ENCODE results near the gene HOXD4. TPM values are rescaled to one million over a fixed set of nuclear protein-coding genes. Genes with fewer than 3 reads are reported as not detected.

The HOXD4 gene
- total RNA-seq, 1 donor from 2014 or later: not detected

DNA sequence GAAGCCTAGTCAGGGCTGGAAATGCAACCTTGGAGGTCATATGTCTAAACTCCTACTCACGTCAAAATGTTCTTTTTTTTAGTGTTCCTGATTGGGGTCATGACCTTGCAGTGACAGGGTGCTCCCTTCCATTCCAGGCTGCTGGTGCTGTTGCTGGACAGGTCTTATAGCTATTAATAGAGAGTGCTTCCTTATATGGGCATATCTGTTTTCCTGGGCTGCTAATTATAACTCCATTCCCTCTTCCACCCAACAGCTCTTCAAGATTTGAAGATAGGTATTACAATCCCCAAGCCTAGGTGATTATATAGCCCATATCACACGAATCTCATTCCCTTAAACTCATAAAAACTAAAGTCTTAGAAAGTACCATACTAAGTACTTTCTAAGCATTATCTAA is 18.4 kb downstream of the HOXD4 start:
- Mint-ChIP-seq H3K27me3 (ENCODE audit: unreplicated experiment) (peaks cover 37% of the 10 kb centered on the region), H3K4me1 (ENCODE audit: low read depth, unreplicated experiment) (peaks cover 7% of the 10 kb centered on the region), H3K36me3 (ENCODE audit: unreplicated experiment) (peaks cover 5% of the 10 kb centered on the region), H3K4me3 (ENCODE audit: unreplicated experiment) (no peak overlapping the region), H3K27ac (ENCODE audit: unreplicated experiment) (no peak overlapping the region), H3K9me3 (ENCODE audit: unreplicated experiment) (peaks cover 11% of the 10 kb centered on the region)
- DNase-seq: no peak
- TF ChIP-seq, protein P1, sequence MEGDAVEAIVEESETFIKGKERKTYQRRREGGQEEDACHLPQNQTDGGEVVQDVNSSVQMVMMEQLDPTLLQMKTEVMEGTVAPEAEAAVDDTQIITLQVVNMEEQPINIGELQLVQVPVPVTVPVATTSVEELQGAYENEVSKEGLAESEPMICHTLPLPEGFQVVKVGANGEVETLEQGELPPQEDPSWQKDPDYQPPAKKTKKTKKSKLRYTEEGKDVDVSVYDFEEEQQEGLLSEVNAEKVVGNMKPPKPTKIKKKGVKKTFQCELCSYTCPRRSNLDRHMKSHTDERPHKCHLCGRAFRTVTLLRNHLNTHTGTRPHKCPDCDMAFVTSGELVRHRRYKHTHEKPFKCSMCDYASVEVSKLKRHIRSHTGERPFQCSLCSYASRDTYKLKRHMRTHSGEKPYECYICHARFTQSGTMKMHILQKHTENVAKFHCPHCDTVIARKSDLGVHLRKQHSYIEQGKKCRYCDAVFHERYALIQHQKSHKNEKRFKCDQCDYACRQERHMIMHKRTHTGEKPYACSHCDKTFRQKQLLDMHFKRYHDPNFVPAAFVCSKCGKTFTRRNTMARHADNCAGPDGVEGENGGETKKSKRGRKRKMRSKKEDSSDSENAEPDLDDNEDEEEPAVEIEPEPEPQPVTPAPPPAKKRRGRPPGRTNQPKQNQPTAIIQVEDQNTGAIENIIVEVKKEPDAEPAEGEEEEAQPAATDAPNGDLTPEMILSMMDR (IDR thresholded peaks at IDR 0.05; ENCODE audit: partially characterized antibody, unreplicated experiment): no peak

- peaks cover 11% of the 10 kb centered on the region for H3K9me3 Mint-ChIP-seq (ENCODE audit: unreplicated experiment)
- no peak overlapping the region for H3K27ac Mint-ChIP-seq (ENCODE audit: unreplicated experiment)
- TF ChIP-seq, protein P1 (IDR thresholded peaks at IDR 0.05; ENCODE audit: partially characterized antibody, unreplicated experiment): no peak
- peaks cover 5% of the 10 kb centered on the region for H3K36me3 Mint-ChIP-seq (ENCODE audit: unreplicated experiment)
- peaks cover 12% of the 10 kb centered on the region for H3K4me1 Mint-ChIP-seq (ENCODE audit: low read depth, unreplicated experiment)
- peaks cover 40% of the 10 kb centered on the region for H3K27me3 Mint-ChIP-seq (ENCODE audit: unreplicated experiment)
- DNase-seq: no peak
- no peak overlapping the region for H3K4me3 Mint-ChIP-seq (ENCODE audit: unreplicated experiment)
These were observed 19.4 kb downstream of the HOXD4 start for GRCh38 chr2:176170602-176171305.

DNA sequence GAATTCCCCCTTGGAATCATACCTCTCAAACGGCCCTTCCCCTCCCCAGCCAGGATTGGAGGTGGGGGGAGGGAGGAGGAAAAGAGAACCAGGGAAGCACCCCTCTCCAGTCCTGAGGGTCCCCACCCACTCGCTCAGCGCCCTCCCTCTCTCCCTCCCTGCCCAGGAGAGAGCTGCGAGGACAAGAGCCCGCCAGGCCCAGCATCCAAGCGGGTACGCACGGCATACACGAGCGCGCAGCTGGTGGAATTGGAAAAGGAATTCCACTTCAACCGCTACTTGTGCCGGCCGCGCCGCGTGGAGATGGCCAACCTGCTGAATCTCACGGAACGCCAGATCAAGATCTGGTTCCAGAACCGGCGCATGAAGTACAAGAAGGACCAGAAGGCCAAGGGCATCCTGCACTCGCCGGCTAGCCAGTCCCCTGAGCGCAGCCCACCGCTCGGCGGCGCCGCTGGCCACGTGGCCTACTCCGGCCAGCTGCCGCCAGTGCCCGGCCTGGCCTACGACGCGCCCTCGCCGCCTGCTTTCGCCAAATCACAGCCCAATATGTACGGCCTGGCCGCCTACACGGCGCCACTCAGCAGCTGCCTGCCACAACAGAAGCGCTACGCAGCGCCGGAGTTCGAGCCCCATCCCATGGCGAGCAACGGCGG is 20.1 kb downstream of the HOXD4 start:
- H3K4me1 Mint-ChIP-seq (ENCODE audit: low read depth, unreplicated experiment): peaks cover 14% of the 10 kb centered on the region
- peaks cover 39% of the 10 kb centered on the region for H3K27me3 Mint-ChIP-seq (ENCODE audit: unreplicated experiment)
- peaks cover 5% of the 10 kb centered on the region for H3K36me3 Mint-ChIP-seq (ENCODE audit: unreplicated experiment)
- no peak overlapping the region for H3K27ac Mint-ChIP-seq (ENCODE audit: unreplicated experiment)
- peak; percentile 70 for DNase-seq
- H3K4me3 Mint-ChIP-seq (ENCODE audit: unreplicated experiment): no peak overlapping the region
- TF ChIP-seq, protein P1 (IDR thresholded peaks at IDR 0.05; ENCODE audit: partially characterized antibody, unreplicated experiment): no peak
- H3K9me3 Mint-ChIP-seq (ENCODE audit: unreplicated experiment): peaks cover 11% of the 10 kb centered on the region

DNA sequence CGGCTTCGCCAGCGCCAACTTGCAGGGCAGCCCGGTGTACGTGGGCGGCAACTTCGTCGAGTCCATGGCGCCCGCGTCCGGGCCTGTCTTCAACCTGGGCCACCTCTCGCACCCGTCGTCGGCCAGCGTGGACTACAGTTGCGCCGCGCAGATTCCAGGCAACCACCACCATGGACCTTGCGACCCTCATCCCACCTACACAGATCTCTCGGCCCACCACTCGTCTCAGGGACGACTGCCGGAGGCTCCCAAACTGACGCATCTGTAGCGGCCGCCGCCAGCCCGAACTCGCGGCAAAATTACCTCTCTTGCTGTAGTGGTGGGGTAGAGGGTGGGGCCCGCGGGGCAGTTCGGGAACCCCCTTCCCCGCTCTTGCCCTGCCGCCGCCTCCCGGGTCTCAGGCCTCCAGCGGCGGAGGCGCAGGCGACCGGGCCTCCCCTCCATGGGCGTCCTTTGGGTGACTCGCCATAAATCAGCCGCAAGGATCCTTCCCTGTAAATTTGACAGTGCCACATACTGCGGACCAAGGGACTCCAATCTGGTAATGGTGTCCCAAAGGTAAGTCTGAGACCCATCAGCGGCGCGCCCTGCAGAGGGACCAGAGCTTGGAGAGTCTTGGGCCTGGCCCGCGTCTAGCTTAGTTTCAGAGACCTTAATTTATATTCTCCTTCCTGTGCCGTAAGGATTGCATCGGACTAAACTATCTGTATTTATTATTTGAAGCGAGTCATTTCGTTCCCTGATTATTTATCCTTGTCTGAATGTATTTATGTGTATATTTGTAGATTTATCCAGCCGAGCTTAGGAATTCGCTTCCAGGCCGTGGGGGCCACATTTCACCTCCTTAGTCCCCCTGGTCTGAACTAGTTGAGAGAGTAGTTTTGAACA is 20.9 kb downstream of the HOXD4 start:
- TF ChIP-seq, protein P1 (IDR thresholded peaks at IDR 0.05; ENCODE audit: partially characterized antibody, unreplicated experiment): no peak
- DNase-seq: no peak
- H3K27me3 Mint-ChIP-seq (ENCODE audit: unreplicated experiment): peaks cover 39% of the 10 kb centered on the region
- H3K36me3 Mint-ChIP-seq (ENCODE audit: unreplicated experiment): peaks cover 8% of the 10 kb centered on the region
- peak overlapping the region; percentile 56 for H3K4me3 Mint-ChIP-seq (ENCODE audit: unreplicated experiment)
- peaks cover 15% of the 10 kb centered on the region for H3K4me1 Mint-ChIP-seq (ENCODE audit: low read depth, unreplicated experiment)
- no peak overlapping the region for H3K27ac Mint-ChIP-seq (ENCODE audit: unreplicated experiment)
- H3K9me3 Mint-ChIP-seq (ENCODE audit: unreplicated experiment): peaks cover 7% of the 10 kb centered on the region

All from glutamatergic neuron (in vitro differentiated cells).